B cell (primary cell): ENCODE measurements around the gene MMP2. TPM values are rescaled to one million over a fixed set of nuclear protein-coding genes. Genes with fewer than 3 reads are reported as not detected.

Experiments
- ATAC-seq: fragments of 200-7000 bp; cut with Tn5 transposase; one replicate; pipeline ENCODE4 v1.10.0; 2021; ENCODE audit warnings: low read depth, mild to moderate bottlenecking, moderate number of reproducible peaks, moderate library complexity
- CTCF ChIA-PET: fragments of 350-600 bp; sonication (Branson Sonifier 250); formaldehyde crosslinking; loops from one replicate; lab custom pipeline; 2021; ENCODE audit warnings: antibody characterized with exemption, inconsistent platforms; lab: Charles Lee
- POLR2A ChIA-PET: fragments of 350-600 bp; sonication (Branson Sonifier 250); formaldehyde crosslinking; loops from one replicate; lab custom pipeline; 2021; ENCODE audit warnings: antibody characterized with exemption; lab: Charles Lee
- DNase-seq: peaks from one replicate; pipeline ENCODE4 v3.0.0; 2013
- H2AFZ ChIP-seq: 2 replicates; pipeline ENCODE4 v1.6.1; 2012; ENCODE audit warnings: mild to moderate bottlenecking, low read depth, low read length; ENCODE audit not compliant: insufficient read depth, poor library complexity, severe bottlenecking
- H3K27ac ChIP-seq, 2 donors: 1 replicate in 1 of 2; 2 replicates in 1 of 2; pipeline ENCODE4 v1.5.1; 2012 to 2013; ENCODE audit warnings: low read length in 2 of 2, mild to moderate bottlenecking in 2 of 2, moderate library complexity in 1 of 2
- H3K27me3 ChIP-seq, 4 experiments: fragments of 200-600 bp in 1 of 4; sonication (generic) in 1 of 4; replicated peaks in 1 of 4; 1 replicate in 2 of 4; 2 replicates in 2 of 4; pipeline versions ENCODE4 v1.6.1 to v1.7.0; 2013 to 2016; ENCODE audit warnings: low read length in 3 of 4, mild to moderate bottlenecking in 2 of 4, mixed read lengths in 1 of 4, moderate library complexity in 1 of 4; ENCODE audit not compliant: insufficient read depth in 4 of 4, control insufficient read depth in 3 of 4; ENCODE audit errors: control extremely low read depth in 1 of 4
- H3K36me3 ChIP-seq, 2 experiments: replicated peaks in 1 of 2; 1 replicate in 1 of 2; 2 replicates in 1 of 2; pipeline versions ENCODE4 v1.6.1 to v1.7.1; 2013; ENCODE audit warnings: low read length in 1 of 2; ENCODE audit not compliant: insufficient read depth in 2 of 2, control insufficient read depth in 1 of 2; ENCODE audit errors: control extremely low read depth in 1 of 2, extremely low read depth in 1 of 2
- H3K4me1 ChIP-seq, 2 donors: fragments of 200-600 bp in 1 of 2; sonication (generic) in 1 of 2; 1 replicate in 1 of 2; 2 replicates in 1 of 2; pipeline versions ENCODE4 v1.5.1 to v1.6.1; 2013 to 2017; ENCODE audit warnings: low read length in 2 of 2; ENCODE audit not compliant: control insufficient read depth in 2 of 2, insufficient read depth in 2 of 2
- H3K4me2 ChIP-seq: replicated peaks from 2 replicates; pipeline ENCODE3; 2012; ENCODE audit warnings: mild to moderate bottlenecking, low read depth, low read length; ENCODE audit not compliant: poor library complexity, severe bottlenecking
- H3K4me3 ChIP-seq, 5 experiments: fragments of 200-600 bp in 1 of 5; sonication (generic) in 1 of 5; 1 replicate in 3 of 5; 2 replicates in 2 of 5; pipeline versions ENCODE4 v1.5.1 to v1.7.0; 2011 to 2016; ENCODE audit warnings: low read length in 4 of 5, mild to moderate bottlenecking in 4 of 5, low read depth in 2 of 5, control low read depth in 1 of 5, moderate library complexity in 1 of 5; ENCODE audit not compliant: insufficient read depth in 1 of 5; ENCODE audit errors: control extremely low read depth in 1 of 5, extremely low read depth in 1 of 5
- H3K79me2 ChIP-seq: fragments of 200-600 bp; sonication (generic); one replicate; pipeline ENCODE4 v1.6.0; 2016; ENCODE audit warnings: low read length; ENCODE audit not compliant: control insufficient read depth, insufficient read depth
- H3K9ac ChIP-seq: fragments of 200-600 bp; sonication (generic); 2 replicates; pipeline ENCODE4 v1.6.1; 2017; ENCODE audit warnings: mild to moderate bottlenecking, low read length, moderate library complexity
- H3K9me3 ChIP-seq, 3 donors: one replicate each; pipeline versions ENCODE4 v1.6.1 to v1.7.1; 2013; ENCODE audit warnings: low read length in 2 of 3; ENCODE audit not compliant: control insufficient read depth in 2 of 3, insufficient read depth in 1 of 3; ENCODE audit errors: control extremely low read depth in 1 of 3
- H4K20me1 ChIP-seq: 2 replicates; pipeline ENCODE4 v1.6.0; 2012; ENCODE audit warnings: mild to moderate bottlenecking, low read length; ENCODE audit not compliant: insufficient read depth, control insufficient read depth, poor library complexity, severe bottlenecking
- H3K27ac Mint-ChIP-seq: one replicate; pipeline ENCODE4 v1.8.0; 2021; ENCODE audit warnings: mixed read lengths
- H3K27me3 Mint-ChIP-seq: one replicate; pipeline ENCODE4 v1.8.0; 2021; ENCODE audit warnings: mixed read lengths
- H3K4me1 Mint-ChIP-seq: one replicate; pipeline ENCODE4 v1.8.0; 2021; ENCODE audit warnings: mixed read lengths
- H3K4me3 Mint-ChIP-seq: one replicate; pipeline ENCODE4 v1.8.0; 2021; ENCODE audit warnings: mixed read lengths
- H3K9me3 Mint-ChIP-seq: one replicate; pipeline ENCODE4 v1.8.0; 2022; ENCODE audit warnings: mixed read lengths; ENCODE audit not compliant: insufficient read depth
- CTCF ChIP-seq: fragments of 200-600 bp; IDR thresholded peaks from one replicate; pipeline ENCODE4 v1.8.0; 2022; ENCODE audit warnings: antibody characterized with exemption, mild to moderate bottlenecking
- EZH2 ChIP-seq: IDR thresholded peaks from 2 replicates; pipeline ENCODE4 v1.6.1; 2012; ENCODE audit warnings: borderline replicate concordance, low read depth, mild to moderate bottlenecking, moderate library complexity, low read length; ENCODE audit not compliant: insufficient read depth, poor library complexity, severe bottlenecking
- WGBS: methylation state at CpG from one replicate; pipeline ENCODE4 v1.1.5; 2013; ENCODE audit warnings: missing lambda C conversion rate; ENCODE audit not compliant: insufficient coverage; 5-methylcytosine and 5-hydroxymethylcytosine counted together
- intact Hi-C: fragments of 100-400 bp; cut with micrococcal nuclease; formaldehyde crosslinking; loops from one replicate; pipeline ENCODE4 v1.10.0; 2022
- polyA plus RNA-seq: library from polyadenylated mRNA; depleted of rRNA; stranded (reverse); fragments of >200 nt; gene quantifications from 2 replicates; pipeline ENCODE4 v1.2.3, GENCODE V29; 2012
- total RNA-seq, 2 donors: library from RNA; stranded (reverse); fragments of 120-200 nt in 1 of 2; gene quantifications; 1 replicate in 1 of 2; 2 replicates in 1 of 2; pipeline versions ENCODE4 v1.2.3 to v1.2.4, GENCODE V29; 2013 to 2022

Gene MMP2
- total and polyA plus RNA-seq, 2 donors (not counting 1 experiment from before 2014, with no cell fraction given), result not detected

- intact Hi-C loops, result no loop called here
- no peak overlapping the region for H3K4me3 ChIP-seq
- no peak overlapping the region for H3K27ac ChIP-seq
- no peak overlapping the region for H2AFZ ChIP-seq
- H3K79me2 ChIP-seq, result no peaks in the 10 kb centered on the region
- H4K20me1 ChIP-seq, result no peaks in the 10 kb centered on the region
- Mint-ChIP-seq H3K4me3 (no peak overlapping the region), H3K9me3 (no peaks in the 10 kb centered on the region), H3K27me3 (peaks cover 4% of the 10 kb centered on the region), H3K27ac (no peak overlapping the region), H3K4me1 (no peaks in the 10 kb centered on the region)
- no peak overlapping the region for H3K9ac ChIP-seq
- no peaks in the 10 kb centered on the region for H3K9me3 ChIP-seq
- H3K4me1 ChIP-seq, result no peaks in the 10 kb centered on the region
- TF ChIP-seq CTCF (no peak), EZH2 (no peak)
- H3K36me3 ChIP-seq, result no peaks in the 10 kb centered on the region
- ChIA-PET POLR2A (no interaction called here), CTCF (interaction anchor here (0.6 to 1.1 kb wide), 3 partner anchors 13 to 18 kb away, joined by 3 to 6 read pairs (median 3); no protein-coding TSS in a partner anchor)
- no peaks in the 10 kb centered on the region for H3K27me3 ChIP-seq
- no peak for ATAC-seq
- no peak overlapping the region for H3K4me2 ChIP-seq
- no peak for DNase-seq
These were observed 48.9 kb downstream of the MMP2 start for GRCh38 chr16:55527885-55528284.

GRCh38 chr16:55529018-55529417 is 50.0 kb downstream of the MMP2 start:
- Histone ChIP-seq H3K4me2 (no peak overlapping the region), H3K9me3 (no peaks in the 10 kb centered on the region), H3K36me3 (no peaks in the 10 kb centered on the region), H3K4me3 (no peak overlapping the region), H3K27me3 (no peaks in the 10 kb centered on the region), H3K79me2 (no peaks in the 10 kb centered on the region), H3K4me1 (no peaks in the 10 kb centered on the region), H3K27ac (no peak overlapping the region), H3K9ac (no peak overlapping the region), H2AFZ (no peak overlapping the region), H4K20me1 (no peaks in the 10 kb centered on the region)
- Mint-ChIP-seq H3K4me1 (no peaks in the 10 kb centered on the region), H3K9me3 (no peaks in the 10 kb centered on the region), H3K27me3 (peaks cover 4% of the 10 kb centered on the region), H3K4me3 (no peak overlapping the region), H3K27ac (no peak overlapping the region)
- CTCF ChIA-PET, result interaction anchor here (0.7 to 1.1 kb wide), 2 partner anchors 9 to 136 kb away, joined by 3 to 4 read pairs; no protein-coding TSS in a partner anchor
- no CpG with 5 or more reads among the region's 2 CpGs for WGBS
- DNase-seq (no peak), ATAC-seq (no peak)
- POLR2A ChIA-PET, result no interaction called here
- intact Hi-C loops, result no loop called here
- TF ChIP-seq CTCF (no peak), EZH2 (no peak)
